Ascending aorta (tissue), 2 donors: ENCODE results near the gene SLC13A4. TPM values are rescaled to one million over a fixed set of nuclear protein-coding genes. Genes with fewer than 3 reads are reported as not detected.
"Not testable (repeated sequence)": the region's sequence is repeated elsewhere in the genome, so short reads cannot be mapped to it uniquely, and the experiment has no call there.

Experiments used
- DNase-seq, 2 donors: peaks; one replicate each; pipeline ENCODE4 v3.0.0-alpha.2; 2019; ENCODE audit warnings: low spot score in 2 of 2
- H3K27ac ChIP-seq, 2 donors: fragments of 200-600 bp; sonication (generic); one replicate each; pipeline ENCODE4 v1.5.1; 2016 to 2017; ENCODE audit warnings: mild to moderate bottlenecking in 1 of 2
- H3K27me3 ChIP-seq: fragments of 200-600 bp; sonication (generic); one replicate; pipeline ENCODE4 v1.5.1; 2017
- H3K36me3 ChIP-seq, 2 donors: fragments of 200-600 bp; sonication (generic); one replicate each; pipeline ENCODE4 v1.5.1; 2016
- H3K4me1 ChIP-seq, 2 donors: fragments of 200-600 bp; sonication (generic); one replicate each; pipeline ENCODE4 v1.5.1; 2016 to 2017; ENCODE audit warnings: mild to moderate bottlenecking in 1 of 2
- H3K4me3 ChIP-seq, 2 donors: fragments of 200-600 bp; sonication (generic); one replicate each; pipeline ENCODE4 v1.5.1; 2016 to 2017; ENCODE audit warnings: mild to moderate bottlenecking in 1 of 2
- H3K9me3 ChIP-seq, 2 donors: fragments of 200-600 bp; sonication (generic); one replicate each; pipeline ENCODE4 v1.5.1; 2016
- intact Hi-C: fragments of 100-400 bp; cut with DNase I; formaldehyde crosslinking; loops from one replicate; pipeline ENCODE4 v1.15.1; 2023
- total RNA-seq: library from RNA; depleted of rRNA; stranded (reverse); fragments of >200 nt; gene quantifications from one replicate; pipeline ENCODE4 v1.1.0, GENCODE V29; 2016
- TF ChIP-seq, protein P1 (sequence below), 3 experiments: fragments of 200-600 bp in 2 of 3; fragments of 450-650 bp in 1 of 3; sonication (generic) in 2 of 3; IDR thresholded peaks; one replicate each; pipeline ENCODE4 v1.5.1; 2016 to 2019; ENCODE audit warnings: antibody characterized with exemption in 3 of 3, mild to moderate bottlenecking in 1 of 3, moderate library complexity in 1 of 3

Gene SLC13A4
- total RNA-seq, 1 donor from 2014 or later, result 0.21 TPM

DNA sequence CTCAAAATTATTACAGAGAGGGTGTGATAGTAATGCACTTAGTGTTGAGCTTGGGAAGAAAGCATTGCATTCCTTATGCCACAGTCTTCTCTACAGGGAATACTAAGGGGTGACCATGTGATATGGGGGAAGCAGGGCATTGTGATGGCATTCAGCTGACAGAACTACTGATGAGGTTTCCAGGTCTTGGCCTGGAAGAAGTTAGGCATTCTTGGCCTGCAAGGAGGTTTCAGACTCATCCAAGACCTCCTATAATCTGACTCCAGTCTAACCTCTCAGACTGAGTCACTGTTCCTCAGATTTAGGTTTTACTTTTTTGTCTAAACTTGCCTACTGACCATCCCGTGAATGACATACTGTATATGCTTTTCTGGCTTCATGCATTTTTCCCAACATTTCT, 57.8 kb downstream of the SLC13A4 start:
- TF ChIP-seq, protein P1, sequence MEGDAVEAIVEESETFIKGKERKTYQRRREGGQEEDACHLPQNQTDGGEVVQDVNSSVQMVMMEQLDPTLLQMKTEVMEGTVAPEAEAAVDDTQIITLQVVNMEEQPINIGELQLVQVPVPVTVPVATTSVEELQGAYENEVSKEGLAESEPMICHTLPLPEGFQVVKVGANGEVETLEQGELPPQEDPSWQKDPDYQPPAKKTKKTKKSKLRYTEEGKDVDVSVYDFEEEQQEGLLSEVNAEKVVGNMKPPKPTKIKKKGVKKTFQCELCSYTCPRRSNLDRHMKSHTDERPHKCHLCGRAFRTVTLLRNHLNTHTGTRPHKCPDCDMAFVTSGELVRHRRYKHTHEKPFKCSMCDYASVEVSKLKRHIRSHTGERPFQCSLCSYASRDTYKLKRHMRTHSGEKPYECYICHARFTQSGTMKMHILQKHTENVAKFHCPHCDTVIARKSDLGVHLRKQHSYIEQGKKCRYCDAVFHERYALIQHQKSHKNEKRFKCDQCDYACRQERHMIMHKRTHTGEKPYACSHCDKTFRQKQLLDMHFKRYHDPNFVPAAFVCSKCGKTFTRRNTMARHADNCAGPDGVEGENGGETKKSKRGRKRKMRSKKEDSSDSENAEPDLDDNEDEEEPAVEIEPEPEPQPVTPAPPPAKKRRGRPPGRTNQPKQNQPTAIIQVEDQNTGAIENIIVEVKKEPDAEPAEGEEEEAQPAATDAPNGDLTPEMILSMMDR (IDR thresholded peaks at IDR 0.05), result no peak
- DNase-seq, result no peak
- H3K27me3 ChIP-seq, result no peaks in the 10 kb centered on the region
- H3K9me3 ChIP-seq, result no peaks in the 10 kb centered on the region
- no peak overlapping the region for H3K4me3 ChIP-seq
- peak overlapping the region; percentile 34 to 48 for H3K27ac ChIP-seq
- intact Hi-C loops, result no loop called here
- H3K4me1 ChIP-seq, result peaks cover 0 to 29% of the 10 kb centered on the region in 2 donors
- H3K36me3 ChIP-seq, result peaks cover 0 to 8% of the 10 kb centered on the region in 2 donors

DNA sequence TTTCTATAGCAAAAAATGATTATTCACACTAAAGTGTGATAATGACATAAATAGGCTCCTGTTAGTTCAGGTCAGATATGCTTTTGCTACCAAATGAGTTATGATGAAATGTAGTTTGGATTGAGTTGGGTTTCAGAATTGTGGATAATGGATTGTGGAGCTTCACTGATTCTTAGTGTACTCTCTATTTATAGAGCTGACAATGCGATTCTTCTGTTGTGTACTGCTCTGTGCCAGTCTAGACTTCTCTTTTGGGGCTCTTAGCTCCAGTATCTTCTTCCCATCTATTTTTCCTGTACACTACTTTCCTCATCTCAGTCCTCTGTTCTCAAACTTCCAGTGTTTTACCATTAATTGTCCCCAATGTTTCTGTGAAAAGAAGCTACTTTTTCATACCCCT, 58.2 kb downstream of the SLC13A4 start:
- TF ChIP-seq, protein P1 (IDR thresholded peaks at IDR 0.05), result no peak
- Histone ChIP-seq H3K9me3 (no peaks in the 10 kb centered on the region), H3K4me1 (peaks cover 0 to 31% of the 10 kb centered on the region in 2 donors), H3K27ac (peak overlapping the region; percentile 34 to 48), H3K36me3 (peaks cover 0 to 8% of the 10 kb centered on the region in 2 donors), H3K27me3 (no peaks in the 10 kb centered on the region), H3K4me3 (no peak overlapping the region)
- intact Hi-C loops, result no loop called here
- DNase-seq, result no peak

DNA sequence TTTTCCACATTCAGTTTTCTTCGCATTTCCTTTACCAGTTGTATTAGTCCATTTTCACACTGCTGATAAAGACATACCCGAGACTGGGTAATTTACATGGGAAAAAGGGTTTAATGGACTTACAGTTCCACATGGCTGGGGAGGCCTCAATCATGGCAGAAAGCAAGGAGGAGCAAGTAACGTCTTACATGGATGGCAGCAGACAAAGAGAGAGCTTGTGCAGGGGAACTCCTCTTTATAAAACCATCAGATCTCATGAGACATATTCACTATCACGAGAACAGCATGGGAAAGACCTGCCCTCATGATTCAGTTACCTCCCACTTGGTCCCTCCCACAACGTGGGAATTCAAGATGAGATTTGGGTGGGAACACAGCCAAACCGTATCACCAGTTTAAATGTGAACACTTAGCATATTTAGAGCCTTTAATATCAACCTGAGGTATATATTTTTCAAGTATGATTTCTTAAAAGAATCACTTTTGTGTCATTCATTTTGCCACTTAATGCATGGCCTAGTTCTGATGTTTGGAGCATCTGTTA, 59.1 kb downstream of the SLC13A4 start:
- intact Hi-C loops, H3K27ac ChIP-seq, H3K9me3 ChIP-seq, H3K27me3 ChIP-seq, H3K4me3 ChIP-seq, H3K36me3 ChIP-seq, DNase-seq: not testable (repeated sequence)
- peaks cover 0 to 39% of the 10 kb centered on the region in 2 donors for H3K4me1 ChIP-seq

DNA sequence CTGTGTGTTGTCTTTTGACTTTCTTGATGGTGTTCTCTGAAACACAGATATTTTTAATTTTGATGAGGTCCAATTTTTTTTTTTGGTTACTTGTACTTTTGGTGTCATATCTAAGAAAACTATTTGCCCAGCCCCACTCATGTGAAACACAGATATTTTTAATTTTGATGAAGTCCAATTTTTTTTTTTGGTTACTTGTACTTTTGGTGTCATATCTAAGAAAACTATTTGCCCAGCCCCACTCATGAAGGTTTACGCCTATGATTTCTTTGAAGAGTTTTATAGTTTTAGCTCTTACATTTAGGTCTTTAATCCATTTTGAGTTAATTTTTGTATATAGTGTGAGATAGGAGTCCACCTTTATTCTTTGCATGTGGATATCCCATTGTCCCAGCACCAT, 60.4 kb downstream of the SLC13A4 start:
- H3K27ac ChIP-seq, H3K27me3 ChIP-seq, DNase-seq, H3K36me3 ChIP-seq, H3K9me3 ChIP-seq, H3K4me3 ChIP-seq, intact Hi-C loops: not testable (repeated sequence)
- H3K4me1 ChIP-seq, result peaks cover 0 to 37% of the 10 kb centered on the region in 2 donors

DNA sequence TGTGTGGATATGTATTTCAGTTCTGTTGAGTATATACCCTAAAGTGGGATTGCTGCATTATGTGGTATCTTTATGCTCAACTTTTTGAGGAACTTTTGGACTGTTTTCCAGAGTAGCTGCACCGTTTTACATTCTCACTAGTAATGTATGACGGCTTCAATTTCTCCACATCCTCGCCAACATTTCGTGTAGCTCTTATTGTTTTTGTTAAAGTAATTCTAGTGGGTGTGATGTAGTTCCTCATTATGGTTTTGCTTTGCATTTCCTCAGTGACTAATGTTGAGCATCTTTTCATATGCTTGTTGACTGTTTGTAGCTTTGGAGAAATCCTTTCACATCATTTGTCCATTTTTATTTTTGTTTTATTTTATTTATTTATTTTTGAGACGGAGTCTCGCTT, 61.1 kb downstream of the SLC13A4 start:
- DNase-seq, result no peak
- Histone ChIP-seq H3K9me3 (no peaks in the 10 kb centered on the region), H3K27me3 (no peaks in the 10 kb centered on the region), H3K4me1 (peaks cover 0 to 29% of the 10 kb centered on the region in 2 donors), H3K27ac (no peak overlapping the region), H3K36me3 (no peaks in the 10 kb centered on the region), H3K4me3 (no peak overlapping the region)
- intact Hi-C loops, result no loop called here
- TF ChIP-seq, protein P1 (IDR thresholded peaks at IDR 0.05), result no peak

DNA sequence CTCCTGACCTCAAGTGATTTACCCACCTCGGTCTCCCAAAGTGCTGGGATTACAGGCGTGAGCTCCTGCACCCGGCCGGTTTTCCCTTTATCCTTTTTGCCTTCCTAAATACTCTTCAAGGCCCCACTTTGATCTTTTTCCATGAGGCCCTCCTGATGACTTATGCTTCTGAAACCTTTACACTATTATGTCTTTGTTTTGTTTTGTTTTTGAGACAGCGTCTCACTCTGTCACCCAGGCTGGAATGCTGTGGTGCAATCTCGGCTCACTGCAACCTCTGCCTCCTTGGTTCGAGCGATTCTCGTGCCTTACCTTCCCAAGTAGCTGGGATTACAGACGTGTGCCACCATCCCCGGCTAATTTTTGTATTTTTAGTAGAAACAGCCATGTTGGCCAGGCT, 61.8 kb downstream of the SLC13A4 start:
- H3K4me3 ChIP-seq, result no peak overlapping the region
- peaks cover 0 to 26% of the 10 kb centered on the region in 2 donors for H3K4me1 ChIP-seq
- no peaks in the 10 kb centered on the region for H3K9me3 ChIP-seq
- H3K27me3 ChIP-seq, result no peaks in the 10 kb centered on the region
- TF ChIP-seq, protein P1 (IDR thresholded peaks at IDR 0.05), result no peak
- no peak for DNase-seq
- H3K36me3 ChIP-seq, result no peaks in the 10 kb centered on the region
- H3K27ac ChIP-seq, result no peak overlapping the region
- intact Hi-C loops, result no loop called here

DNA sequence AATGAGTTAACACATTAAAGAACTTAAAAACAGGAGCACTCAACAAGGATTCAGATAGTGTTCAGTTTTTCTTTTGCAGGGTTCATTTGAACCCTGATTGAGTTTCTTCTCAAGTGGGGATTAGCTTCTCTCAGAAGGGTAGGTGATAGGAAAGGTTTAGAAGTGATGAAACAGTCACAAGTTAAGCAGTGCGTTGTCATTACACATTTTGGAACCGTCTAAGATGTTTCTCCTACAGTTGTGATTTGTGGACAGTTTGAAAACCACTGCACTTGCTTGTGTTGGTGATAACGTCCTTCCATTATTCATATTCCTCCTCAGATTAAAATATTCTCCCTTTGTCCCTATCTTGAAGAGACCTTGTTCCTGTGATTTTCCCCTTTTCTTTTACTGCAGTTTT, 62.9 kb downstream of the SLC13A4 start:
- H3K36me3 ChIP-seq, result no peaks in the 10 kb centered on the region
- no peaks in the 10 kb centered on the region for H3K27me3 ChIP-seq
- no peak for DNase-seq
- H3K4me3 ChIP-seq, result no peak overlapping the region
- H3K27ac ChIP-seq, result peak overlapping the region in 1 of 2 donors; percentile 34
- H3K4me1 ChIP-seq, result peaks cover 0 to 19% of the 10 kb centered on the region in 2 donors
- intact Hi-C loops, result no loop called here
- TF ChIP-seq, protein P1 (IDR thresholded peaks at IDR 0.05), result no peak
- no peaks in the 10 kb centered on the region for H3K9me3 ChIP-seq
